ENCODE results near the gene MARCO.

- TF ChIP-seq CTCF (IDR thresholded peaks at IDR 0.05) (no peak), EZH2 (IDR thresholded peaks at IDR 0.05; ENCODE audit: borderline replicate concordance, insufficient read depth, low read depth, low read length, poor library complexity, severe bottlenecking) (no peak)
Observed at GRCh38 chr2:119029297-119029696, 87.3 kb downstream of the MARCO start.

All from B cell (primary cell).